HepG2 (cell line): ENCODE data around the gene BANP.
"Not testable (repeated sequence)": the region's sequence is repeated elsewhere in the genome, so short reads cannot be mapped to it uniquely, and the experiment has no call there.

Experiments
- ETV6 ChIP-seq: sonication (generic); formaldehyde crosslinking; conservative IDR thresholded peaks from 2 replicates; pipeline ENCODE4 v1.4.0; 2020; ENCODE audit warnings: missing genetic modification reagents
- RXRA ChIP-seq: sonication (generic); formaldehyde crosslinking; IDR thresholded peaks from 2 replicates; pipeline ENCODE4 v1.5.1; 2020; ENCODE audit warnings: missing genetic modification reagents
- TF ChIP-seq, protein P1 (sequence below): sonication (generic); formaldehyde crosslinking; IDR thresholded peaks from 2 replicates; pipeline ENCODE4 v1.5.0; 2020; ENCODE audit warnings: mild to moderate bottlenecking, missing genetic modification reagents, moderate library complexity
- TF ChIP-seq, protein P2 (sequence below), 2 experiments: fragments of 450-650 bp in 1 of 2; sonication (generic) in 1 of 2; formaldehyde crosslinking; IDR thresholded peaks; 2 replicates each; pipeline versions ENCODE4 v1.5.0 to v1.8.0; 2020 to 2022; ENCODE audit warnings: mild to moderate bottlenecking in 1 of 2, missing genetic modification reagents in 1 of 2

DNA sequence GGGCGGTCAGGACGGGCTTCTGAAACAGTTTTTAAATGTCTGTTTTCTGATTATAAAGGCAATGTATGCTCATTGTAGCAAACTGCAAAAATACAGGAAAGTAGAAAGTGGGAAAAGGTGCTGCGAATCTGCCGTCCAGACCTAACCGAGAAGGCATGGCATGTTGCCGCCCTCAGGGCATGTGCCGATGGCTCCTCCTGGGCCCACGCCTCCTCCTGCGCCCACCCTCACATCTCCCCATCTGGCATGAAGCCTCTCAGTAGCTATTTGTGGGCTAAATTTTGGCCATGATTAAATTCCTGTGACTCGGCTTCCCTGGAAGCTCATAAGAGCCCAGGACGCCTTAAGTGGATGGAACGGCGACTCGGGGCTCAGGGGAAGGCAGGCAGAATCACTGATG lies 148.7 kb downstream of the BANP start:
- TF ChIP-seq, protein P1, sequence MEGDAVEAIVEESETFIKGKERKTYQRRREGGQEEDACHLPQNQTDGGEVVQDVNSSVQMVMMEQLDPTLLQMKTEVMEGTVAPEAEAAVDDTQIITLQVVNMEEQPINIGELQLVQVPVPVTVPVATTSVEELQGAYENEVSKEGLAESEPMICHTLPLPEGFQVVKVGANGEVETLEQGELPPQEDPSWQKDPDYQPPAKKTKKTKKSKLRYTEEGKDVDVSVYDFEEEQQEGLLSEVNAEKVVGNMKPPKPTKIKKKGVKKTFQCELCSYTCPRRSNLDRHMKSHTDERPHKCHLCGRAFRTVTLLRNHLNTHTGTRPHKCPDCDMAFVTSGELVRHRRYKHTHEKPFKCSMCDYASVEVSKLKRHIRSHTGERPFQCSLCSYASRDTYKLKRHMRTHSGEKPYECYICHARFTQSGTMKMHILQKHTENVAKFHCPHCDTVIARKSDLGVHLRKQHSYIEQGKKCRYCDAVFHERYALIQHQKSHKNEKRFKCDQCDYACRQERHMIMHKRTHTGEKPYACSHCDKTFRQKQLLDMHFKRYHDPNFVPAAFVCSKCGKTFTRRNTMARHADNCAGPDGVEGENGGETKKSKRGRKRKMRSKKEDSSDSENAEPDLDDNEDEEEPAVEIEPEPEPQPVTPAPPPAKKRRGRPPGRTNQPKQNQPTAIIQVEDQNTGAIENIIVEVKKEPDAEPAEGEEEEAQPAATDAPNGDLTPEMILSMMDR: not testable (repeated sequence)
- TF ChIP-seq ETV6 (CRISPR knock-in tag); RXRA: not testable (repeated sequence)
- TF ChIP-seq, protein P2, sequence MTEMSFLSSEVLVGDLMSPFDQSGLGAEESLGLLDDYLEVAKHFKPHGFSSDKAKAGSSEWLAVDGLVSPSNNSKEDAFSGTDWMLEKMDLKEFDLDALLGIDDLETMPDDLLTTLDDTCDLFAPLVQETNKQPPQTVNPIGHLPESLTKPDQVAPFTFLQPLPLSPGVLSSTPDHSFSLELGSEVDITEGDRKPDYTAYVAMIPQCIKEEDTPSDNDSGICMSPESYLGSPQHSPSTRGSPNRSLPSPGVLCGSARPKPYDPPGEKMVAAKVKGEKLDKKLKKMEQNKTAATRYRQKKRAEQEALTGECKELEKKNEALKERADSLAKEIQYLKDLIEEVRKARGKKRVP (CRISPR knock-in tag; IDR thresholded peaks at IDR 0.05): not testable (repeated sequence)
